B cell (primary cell): ENCODE results near the gene ZNF611. TPM values are rescaled to one million over a fixed set of nuclear protein-coding genes. Genes with fewer than 3 reads are reported as not detected.
"Not testable (repeated sequence)": the region's sequence is repeated elsewhere in the genome, so short reads cannot be mapped to it uniquely, and the experiment has no call there.

Experiments used
- ATAC-seq: fragments of 200-7000 bp; cut with Tn5 transposase; one replicate; pipeline ENCODE4 v1.10.0; 2021; ENCODE audit warnings: low read depth, mild to moderate bottlenecking, moderate number of reproducible peaks, moderate library complexity
- CTCF ChIA-PET: fragments of 350-600 bp; sonication (Branson Sonifier 250); formaldehyde crosslinking; loops from one replicate; lab custom pipeline; 2021; ENCODE audit warnings: antibody characterized with exemption, inconsistent platforms; lab: Charles Lee
- POLR2A ChIA-PET: fragments of 350-600 bp; sonication (Branson Sonifier 250); formaldehyde crosslinking; loops from one replicate; lab custom pipeline; 2021; ENCODE audit warnings: antibody characterized with exemption; lab: Charles Lee
- DNase-seq: peaks from one replicate; pipeline ENCODE4 v3.0.0; 2013
- H2AFZ ChIP-seq: 2 replicates; pipeline ENCODE4 v1.6.1; 2012; ENCODE audit warnings: mild to moderate bottlenecking, low read depth, low read length; ENCODE audit not compliant: insufficient read depth, poor library complexity, severe bottlenecking
- H3K27ac ChIP-seq, 2 donors: 1 replicate in 1 of 2; 2 replicates in 1 of 2; pipeline ENCODE4 v1.5.1; 2012 to 2013; ENCODE audit warnings: low read length in 2 of 2, mild to moderate bottlenecking in 2 of 2, moderate library complexity in 1 of 2
- H3K27me3 ChIP-seq, 4 experiments: fragments of 200-600 bp in 1 of 4; sonication (generic) in 1 of 4; replicated peaks in 1 of 4; 1 replicate in 2 of 4; 2 replicates in 2 of 4; pipeline versions ENCODE4 v1.6.1 to v1.7.0; 2013 to 2016; ENCODE audit warnings: low read length in 3 of 4, mild to moderate bottlenecking in 2 of 4, mixed read lengths in 1 of 4, moderate library complexity in 1 of 4; ENCODE audit not compliant: insufficient read depth in 4 of 4, control insufficient read depth in 3 of 4; ENCODE audit errors: control extremely low read depth in 1 of 4
- H3K36me3 ChIP-seq, 2 experiments: replicated peaks in 1 of 2; 1 replicate in 1 of 2; 2 replicates in 1 of 2; pipeline versions ENCODE4 v1.6.1 to v1.7.1; 2013; ENCODE audit warnings: low read length in 1 of 2; ENCODE audit not compliant: insufficient read depth in 2 of 2, control insufficient read depth in 1 of 2; ENCODE audit errors: control extremely low read depth in 1 of 2, extremely low read depth in 1 of 2
- H3K4me1 ChIP-seq, 2 donors: fragments of 200-600 bp in 1 of 2; sonication (generic) in 1 of 2; 1 replicate in 1 of 2; 2 replicates in 1 of 2; pipeline versions ENCODE4 v1.5.1 to v1.6.1; 2013 to 2017; ENCODE audit warnings: low read length in 2 of 2; ENCODE audit not compliant: control insufficient read depth in 2 of 2, insufficient read depth in 2 of 2
- H3K4me2 ChIP-seq: replicated peaks from 2 replicates; pipeline ENCODE3; 2012; ENCODE audit warnings: mild to moderate bottlenecking, low read depth, low read length; ENCODE audit not compliant: poor library complexity, severe bottlenecking
- H3K4me3 ChIP-seq, 5 experiments: fragments of 200-600 bp in 1 of 5; sonication (generic) in 1 of 5; 1 replicate in 3 of 5; 2 replicates in 2 of 5; pipeline versions ENCODE4 v1.5.1 to v1.7.0; 2011 to 2016; ENCODE audit warnings: low read length in 4 of 5, mild to moderate bottlenecking in 4 of 5, low read depth in 2 of 5, control low read depth in 1 of 5, moderate library complexity in 1 of 5; ENCODE audit not compliant: insufficient read depth in 1 of 5; ENCODE audit errors: control extremely low read depth in 1 of 5, extremely low read depth in 1 of 5
- H3K79me2 ChIP-seq: fragments of 200-600 bp; sonication (generic); one replicate; pipeline ENCODE4 v1.6.0; 2016; ENCODE audit warnings: low read length; ENCODE audit not compliant: control insufficient read depth, insufficient read depth
- H3K9ac ChIP-seq: fragments of 200-600 bp; sonication (generic); 2 replicates; pipeline ENCODE4 v1.6.1; 2017; ENCODE audit warnings: mild to moderate bottlenecking, low read length, moderate library complexity
- H3K9me3 ChIP-seq, 3 donors: one replicate each; pipeline versions ENCODE4 v1.6.1 to v1.7.1; 2013; ENCODE audit warnings: low read length in 2 of 3; ENCODE audit not compliant: control insufficient read depth in 2 of 3, insufficient read depth in 1 of 3; ENCODE audit errors: control extremely low read depth in 1 of 3
- H4K20me1 ChIP-seq: 2 replicates; pipeline ENCODE4 v1.6.0; 2012; ENCODE audit warnings: mild to moderate bottlenecking, low read length; ENCODE audit not compliant: insufficient read depth, control insufficient read depth, poor library complexity, severe bottlenecking
- H3K27ac Mint-ChIP-seq: one replicate; pipeline ENCODE4 v1.8.0; 2021; ENCODE audit warnings: mixed read lengths
- H3K27me3 Mint-ChIP-seq: one replicate; pipeline ENCODE4 v1.8.0; 2021; ENCODE audit warnings: mixed read lengths
- H3K4me1 Mint-ChIP-seq: one replicate; pipeline ENCODE4 v1.8.0; 2021; ENCODE audit warnings: mixed read lengths
- H3K4me3 Mint-ChIP-seq: one replicate; pipeline ENCODE4 v1.8.0; 2021; ENCODE audit warnings: mixed read lengths
- H3K9me3 Mint-ChIP-seq: one replicate; pipeline ENCODE4 v1.8.0; 2022; ENCODE audit warnings: mixed read lengths; ENCODE audit not compliant: insufficient read depth
- WGBS: methylation state at CpG from one replicate; pipeline ENCODE4 v1.1.5; 2013; ENCODE audit warnings: missing lambda C conversion rate; ENCODE audit not compliant: insufficient coverage; 5-methylcytosine and 5-hydroxymethylcytosine counted together
- intact Hi-C: fragments of 100-400 bp; cut with micrococcal nuclease; formaldehyde crosslinking; loops from one replicate; pipeline ENCODE4 v1.10.0; 2022
- polyA plus RNA-seq: library from polyadenylated mRNA; depleted of rRNA; stranded (reverse); fragments of >200 nt; gene quantifications from 2 replicates; pipeline ENCODE4 v1.2.3, GENCODE V29; 2012
- total RNA-seq, 2 donors: library from RNA; stranded (reverse); fragments of 120-200 nt in 1 of 2; gene quantifications; 1 replicate in 1 of 2; 2 replicates in 1 of 2; pipeline versions ENCODE4 v1.2.3 to v1.2.4, GENCODE V29; 2013 to 2022

ZNF611 gene
- total and polyA plus RNA-seq, 2 donors (not counting 1 experiment from before 2014, with no cell fraction given): 10.2 to 51.5 TPM

- H3K27me3 ChIP-seq, H3K4me2 ChIP-seq, H3K79me2 ChIP-seq, CTCF ChIA-PET, H3K27ac ChIP-seq, H3K9ac ChIP-seq, H3K4me1 ChIP-seq, H3K4me3 ChIP-seq, intact Hi-C loops, DNase-seq, H4K20me1 ChIP-seq, H3K27ac Mint-ChIP-seq, H3K4me1 Mint-ChIP-seq, H3K4me3 Mint-ChIP-seq, H2AFZ ChIP-seq, H3K9me3 Mint-ChIP-seq, POLR2A ChIA-PET, ATAC-seq, H3K27me3 Mint-ChIP-seq: not testable (repeated sequence)
- WGBS: 100% methylated on average over 2 of the region's 2 CpGs
- H3K36me3 ChIP-seq: peaks cover 4 to 39% of the 10 kb centered on the region in 2 experiments
- peaks cover 0 to 31% (median 1%) of the 10 kb centered on the region in 3 donors for H3K9me3 ChIP-seq
Observed at GRCh38 chr19:52713051-52713450, 21.8 kb downstream of the ZNF611 start.

- H3K9me3 ChIP-seq: peaks cover 0 to 40% (median 9%) of the 10 kb centered on the region in 3 donors
- POLR2A ChIA-PET, H4K20me1 ChIP-seq, H3K9ac ChIP-seq, H3K27me3 Mint-ChIP-seq, H3K9me3 Mint-ChIP-seq, CTCF ChIA-PET, H3K27ac Mint-ChIP-seq, intact Hi-C loops, H3K27me3 ChIP-seq, H3K4me2 ChIP-seq, H3K79me2 ChIP-seq, H3K27ac ChIP-seq, H3K4me3 ChIP-seq, H2AFZ ChIP-seq, H3K4me3 Mint-ChIP-seq, H3K4me1 ChIP-seq, H3K4me1 Mint-ChIP-seq, DNase-seq, ATAC-seq: not testable (repeated sequence)
- peaks cover 4 to 49% of the 10 kb centered on the region in 2 experiments for H3K36me3 ChIP-seq
- no CpG with 5 or more reads among the region's 3 CpGs for WGBS
Observed at GRCh38 chr19:52711661-52712060, 23.2 kb downstream of the ZNF611 start.
